ENCODE measurements around the gene IPO9.
"Not testable (repeated sequence)": the region's sequence is repeated elsewhere in the genome, so short reads cannot be mapped to it uniquely, and the experiment has no call there.

Gene IPO9

GRCh38 chr1:201850053-201850397 is 21.1 kb downstream of the IPO9 start:
- no peak overlapping the region for H3K9ac ChIP-seq (ENCODE audit: low read depth, low read length)
- H3K4me1 ChIP-seq (ENCODE audit: control insufficient read depth, insufficient read depth, low read length), result no peaks in the 10 kb centered on the region
- H3K4me3 ChIP-seq (ENCODE audit: low read depth, low read length), result no peak overlapping the region
- no peaks in the 10 kb centered on the region for H3K27me3 ChIP-seq (ENCODE audit: control insufficient read depth, insufficient read depth, low read length)
- H3K27ac ChIP-seq (ENCODE audit: low read depth, low read length), result peak overlapping the region; percentile 52
- no peaks in the 10 kb centered on the region for H3K9me3 ChIP-seq (ENCODE audit: control insufficient read depth, insufficient read depth, low read length)
- peaks cover 84% of the 10 kb centered on the region for H3K36me3 ChIP-seq (ENCODE audit: control insufficient read depth, insufficient read depth, low read length)

- H3K36me3 ChIP-seq (ENCODE audit: control insufficient read depth, insufficient read depth, low read length), result peaks cover 100% of the 10 kb centered on the region
- H3K27me3 ChIP-seq (ENCODE audit: control insufficient read depth, insufficient read depth, low read length), result no peaks in the 10 kb centered on the region
- no peak overlapping the region for H3K27ac ChIP-seq (ENCODE audit: low read depth, low read length)
- H3K4me1 ChIP-seq (ENCODE audit: control insufficient read depth, insufficient read depth, low read length), result no peaks in the 10 kb centered on the region
- H3K4me3 ChIP-seq (ENCODE audit: low read depth, low read length), result no peak overlapping the region
- no peaks in the 10 kb centered on the region for H3K9me3 ChIP-seq (ENCODE audit: control insufficient read depth, insufficient read depth, low read length)
- no peak overlapping the region for H3K9ac ChIP-seq (ENCODE audit: low read depth, low read length)
Observed at GRCh38 chr1:201851949-201852348, 23.0 kb downstream of the IPO9 start.

- not testable (repeated sequence) for H3K9me3 ChIP-seq (ENCODE audit: control insufficient read depth, insufficient read depth, low read length); H3K4me3 ChIP-seq (ENCODE audit: low read depth, low read length); H3K27ac ChIP-seq (ENCODE audit: low read depth, low read length); H3K4me1 ChIP-seq (ENCODE audit: control insufficient read depth, insufficient read depth, low read length); H3K9ac ChIP-seq (ENCODE audit: low read depth, low read length); H3K27me3 ChIP-seq (ENCODE audit: control insufficient read depth, insufficient read depth, low read length)
- H3K36me3 ChIP-seq (ENCODE audit: control insufficient read depth, insufficient read depth, low read length), result peaks cover 98% of the 10 kb centered on the region
Observed at GRCh38 chr1:201856722-201857121, 27.8 kb downstream of the IPO9 start.

- no peaks in the 10 kb centered on the region for H3K27me3 ChIP-seq (ENCODE audit: control insufficient read depth, insufficient read depth, low read length)
- H3K9ac ChIP-seq (ENCODE audit: low read depth, low read length), result no peak overlapping the region
- no peaks in the 10 kb centered on the region for H3K9me3 ChIP-seq (ENCODE audit: control insufficient read depth, insufficient read depth, low read length)
- no peak overlapping the region for H3K4me3 ChIP-seq (ENCODE audit: low read depth, low read length)
- H3K4me1 ChIP-seq (ENCODE audit: control insufficient read depth, insufficient read depth, low read length), result no peaks in the 10 kb centered on the region
- H3K27ac ChIP-seq (ENCODE audit: low read depth, low read length), result no peak overlapping the region
- H3K36me3 ChIP-seq (ENCODE audit: control insufficient read depth, insufficient read depth, low read length), result peaks cover 95% of the 10 kb centered on the region
Observed at GRCh38 chr1:201859424-201859823, 30.5 kb downstream of the IPO9 start.

GRCh38 chr1:201861448-201861847 is 32.5 kb downstream of the IPO9 start:
- Histone ChIP-seq H3K4me3 (ENCODE audit: low read depth, low read length) (no peak overlapping the region), H3K27ac (ENCODE audit: low read depth, low read length) (no peak overlapping the region), H3K9ac (ENCODE audit: low read depth, low read length) (no peak overlapping the region), H3K4me1 (ENCODE audit: control insufficient read depth, insufficient read depth, low read length) (no peaks in the 10 kb centered on the region), H3K36me3 (ENCODE audit: control insufficient read depth, insufficient read depth, low read length) (peaks cover 93% of the 10 kb centered on the region), H3K9me3 (ENCODE audit: control insufficient read depth, insufficient read depth, low read length) (no peaks in the 10 kb centered on the region), H3K27me3 (ENCODE audit: control insufficient read depth, insufficient read depth, low read length) (no peaks in the 10 kb centered on the region)

- Histone ChIP-seq H3K9ac (ENCODE audit: low read depth, low read length) (no peak overlapping the region), H3K4me3 (ENCODE audit: low read depth, low read length) (no peak overlapping the region), H3K36me3 (ENCODE audit: control insufficient read depth, insufficient read depth, low read length) (peaks cover 96% of the 10 kb centered on the region), H3K27ac (ENCODE audit: low read depth, low read length) (no peak overlapping the region), H3K27me3 (ENCODE audit: control insufficient read depth, insufficient read depth, low read length) (no peaks in the 10 kb centered on the region), H3K4me1 (ENCODE audit: control insufficient read depth, insufficient read depth, low read length) (no peaks in the 10 kb centered on the region), H3K9me3 (ENCODE audit: control insufficient read depth, insufficient read depth, low read length) (no peaks in the 10 kb centered on the region)
Observed at GRCh38 chr1:201870397-201870796, 41.4 kb downstream of the IPO9 start.

GRCh38 chr1:201874672-201875071 is 45.7 kb downstream of the IPO9 start:
- Histone ChIP-seq H3K9me3 (ENCODE audit: control insufficient read depth, insufficient read depth, low read length) (no peaks in the 10 kb centered on the region), H3K27ac (ENCODE audit: low read depth, low read length) (no peak overlapping the region), H3K4me1 (ENCODE audit: control insufficient read depth, insufficient read depth, low read length) (no peaks in the 10 kb centered on the region), H3K36me3 (ENCODE audit: control insufficient read depth, insufficient read depth, low read length) (peaks cover 80% of the 10 kb centered on the region), H3K4me3 (ENCODE audit: low read depth, low read length) (no peak overlapping the region), H3K9ac (ENCODE audit: low read depth, low read length) (no peak overlapping the region), H3K27me3 (ENCODE audit: control insufficient read depth, insufficient read depth, low read length) (no peaks in the 10 kb centered on the region)

GRCh38 chr1:201876148-201876818 is 47.3 kb downstream of the IPO9 start:
- Histone ChIP-seq H3K4me3 (ENCODE audit: low read depth, low read length) (no peak overlapping the region), H3K36me3 (ENCODE audit: control insufficient read depth, insufficient read depth, low read length) (peaks cover 64% of the 10 kb centered on the region), H3K27ac (ENCODE audit: low read depth, low read length) (no peak overlapping the region)

GRCh38 chr1:201877877-201878401 is 49.0 kb downstream of the IPO9 start:
- Histone ChIP-seq H3K9me3 (ENCODE audit: control insufficient read depth, insufficient read depth, low read length) (no peaks in the 10 kb centered on the region), H3K4me1 (ENCODE audit: control insufficient read depth, insufficient read depth, low read length) (peaks cover 15% of the 10 kb centered on the region), H3K27ac (ENCODE audit: low read depth, low read length) (no peak overlapping the region), H3K27me3 (ENCODE audit: control insufficient read depth, insufficient read depth, low read length) (no peaks in the 10 kb centered on the region), H3K36me3 (ENCODE audit: control insufficient read depth, insufficient read depth, low read length) (peaks cover 47% of the 10 kb centered on the region), H3K4me3 (ENCODE audit: low read depth, low read length) (no peak overlapping the region), H3K9ac (ENCODE audit: low read depth, low read length) (no peak overlapping the region)

More at GRCh38 chr1:201876148-201876818, 47.3 kb downstream of the IPO9 start:
- H3K9ac ChIP-seq (ENCODE audit: low read depth, low read length), result no peak overlapping the region
- peaks cover 5% of the 10 kb centered on the region for H3K4me1 ChIP-seq (ENCODE audit: control insufficient read depth, insufficient read depth, low read length)
- no peaks in the 10 kb centered on the region for H3K9me3 ChIP-seq (ENCODE audit: control insufficient read depth, insufficient read depth, low read length)
- no peaks in the 10 kb centered on the region for H3K27me3 ChIP-seq (ENCODE audit: control insufficient read depth, insufficient read depth, low read length)

GRCh38 chr1:201880928-201881571 is 52.1 kb downstream of the IPO9 start:
- H3K4me3 ChIP-seq (ENCODE audit: low read depth, low read length), result no peak overlapping the region
- peaks cover 19% of the 10 kb centered on the region for H3K4me1 ChIP-seq (ENCODE audit: control insufficient read depth, insufficient read depth, low read length)
- no peak overlapping the region for H3K27ac ChIP-seq (ENCODE audit: low read depth, low read length)
- peaks cover 19% of the 10 kb centered on the region for H3K36me3 ChIP-seq (ENCODE audit: control insufficient read depth, insufficient read depth, low read length)
- no peaks in the 10 kb centered on the region for H3K27me3 ChIP-seq (ENCODE audit: control insufficient read depth, insufficient read depth, low read length)
- H3K9ac ChIP-seq (ENCODE audit: low read depth, low read length), result no peak overlapping the region
- no peaks in the 10 kb centered on the region for H3K9me3 ChIP-seq (ENCODE audit: control insufficient read depth, insufficient read depth, low read length)

- Histone ChIP-seq H3K27ac (ENCODE audit: low read depth, low read length) (no peak overlapping the region), H3K4me1 (ENCODE audit: control insufficient read depth, insufficient read depth, low read length) (peaks cover 19% of the 10 kb centered on the region), H3K27me3 (ENCODE audit: control insufficient read depth, insufficient read depth, low read length) (no peaks in the 10 kb centered on the region), H3K9ac (ENCODE audit: low read depth, low read length) (no peak overlapping the region), H3K9me3 (ENCODE audit: control insufficient read depth, insufficient read depth, low read length) (no peaks in the 10 kb centered on the region), H3K36me3 (ENCODE audit: control insufficient read depth, insufficient read depth, low read length) (peaks cover 14% of the 10 kb centered on the region), H3K4me3 (ENCODE audit: low read depth, low read length) (no peak overlapping the region)
Observed at GRCh38 chr1:201881617-201882016, 52.7 kb downstream of the IPO9 start.

Data from HUES48 (cell line).